ENCODE results near the gene SMG6. TPM values are rescaled to one million over a fixed set of nuclear protein-coding genes. Genes with fewer than 3 reads are reported as not detected.

The SMG6 gene
- total and polyA plus RNA-seq, 7 experiments from 2014 or later: 8.6 to 65.3 (median 52.7) TPM

- Histone ChIP-seq H3K9me3 (ENCODE audit: control insufficient read depth in 2 of 3, low read length in 3 of 3) (no peaks in the 10 kb centered on the region), H3K27ac (ENCODE audit: low read depth, low read length) (no peak overlapping the region), H3K4me1 (ENCODE audit: control insufficient read depth in 2 of 2, insufficient read depth in 2 of 2, low read length in 2 of 2) (peaks cover 0 to 5% of the 10 kb centered on the region in 2 donors), H3K27me3 (ENCODE audit: control insufficient read depth in 2 of 2, insufficient read depth in 2 of 2, low read length in 2 of 2) (no peaks in the 10 kb centered on the region), H3K4me3 (ENCODE audit: low read length) (no peak overlapping the region), H3K36me3 (ENCODE audit: control insufficient read depth in 2 of 3, insufficient read depth in 3 of 3, low read length in 3 of 3) (no peaks in the 10 kb centered on the region)
- peaks cover 0 to 22% (median 14%) of the 10 kb centered on the region in 5 donors for H3K36me3 Mint-ChIP-seq
- intact Hi-C loops (cut with micrococcal nuclease): no loop called here
- peak overlapping the region in 1 of 9 donors; percentile 33 for H3K27ac Mint-ChIP-seq
- DNase-seq (no peak), ATAC-seq (no peak)
- ChIA-PET POLR2A (interaction anchor here (0.6 kb wide), 1 partner anchor 165 kb away, joined by 3 read pairs; no protein-coding TSS in a partner anchor), CTCF (no interaction called here)
- no peak overlapping the region for H3K4me3 Mint-ChIP-seq
- peaks cover 11 to 39% (median 26%) of the 10 kb centered on the region in 7 donors for H3K4me1 Mint-ChIP-seq
- H3K27me3 Mint-ChIP-seq: no peaks in the 10 kb centered on the region
- no peaks in the 10 kb centered on the region for H3K9me3 Mint-ChIP-seq
Observed at GRCh38 chr17:2106308-2106955, 197.2 kb downstream of the SMG6 start.

- no peaks in the 10 kb centered on the region for H3K9me3 ChIP-seq (ENCODE audit: control insufficient read depth in 2 of 3, low read length in 3 of 3)
- Mint-ChIP-seq H3K27ac (no peak overlapping the region), H3K4me3 (no peak overlapping the region), H3K36me3 (peaks cover 0 to 24% (median 14%) of the 10 kb centered on the region in 5 donors), H3K9me3 (no peaks in the 10 kb centered on the region), H3K4me1 (peaks cover 14 to 47% (median 33%) of the 10 kb centered on the region in 7 donors), H3K27me3 (no peaks in the 10 kb centered on the region)
- intact Hi-C loops (cut with micrococcal nuclease): no loop called here
- peaks cover 0 to 11% of the 10 kb centered on the region in 2 donors for H3K4me1 ChIP-seq (ENCODE audit: control insufficient read depth in 2 of 2, insufficient read depth in 2 of 2, low read length in 2 of 2)
- H3K27ac ChIP-seq (ENCODE audit: low read depth, low read length): no peak overlapping the region
- ChIA-PET POLR2A (interaction anchor here (0.6 kb wide), 1 partner anchor 166 kb away, joined by 3 read pairs; no protein-coding TSS in a partner anchor), CTCF (no interaction called here)
- DNase-seq: no peak
- no peaks in the 10 kb centered on the region for H3K27me3 ChIP-seq (ENCODE audit: control insufficient read depth in 2 of 2, insufficient read depth in 2 of 2, low read length in 2 of 2)
- no peak for ATAC-seq
- H3K36me3 ChIP-seq (ENCODE audit: control insufficient read depth in 2 of 3, insufficient read depth in 3 of 3, low read length in 3 of 3): no peaks in the 10 kb centered on the region
- H3K4me3 ChIP-seq (ENCODE audit: low read length): no peak overlapping the region
Observed at GRCh38 chr17:2105663-2106062, 197.9 kb downstream of the SMG6 start.

GRCh38 chr17:2102931-2103809, 200.4 kb downstream of the SMG6 start:
- Mint-ChIP-seq H3K27ac (peak overlapping the region in 7 of 9 donors; percentile 46 to 78 (median 62)), H3K4me1 (peaks cover 12 to 53% (median 35%) of the 10 kb centered on the region in 7 donors), H3K36me3 (peaks cover 0 to 24% (median 14%) of the 10 kb centered on the region in 5 donors), H3K27me3 (no peaks in the 10 kb centered on the region), H3K4me3 (peak overlapping the region in 7 of 10 donors; percentile 4 to 58 (median 30)), H3K9me3 (no peaks in the 10 kb centered on the region)
- POLR2A ChIA-PET: interaction anchor here (0.5 to 1.5 kb wide), 3 partner anchors 14 to 1791 kb away, joined by 3 to 4 read pairs (median 3); no protein-coding TSS in a partner anchor
- ATAC-seq: no peak
- CTCF ChIA-PET: no interaction called here
- Histone ChIP-seq H3K4me1 (ENCODE audit: control insufficient read depth in 2 of 2, insufficient read depth in 2 of 2, low read length in 2 of 2) (peaks cover 0 to 11% of the 10 kb centered on the region in 2 donors), H3K27ac (ENCODE audit: low read depth, low read length) (no peak overlapping the region), H3K36me3 (ENCODE audit: control insufficient read depth in 2 of 3, insufficient read depth in 3 of 3, low read length in 3 of 3) (no peaks in the 10 kb centered on the region), H3K27me3 (ENCODE audit: control insufficient read depth in 2 of 2, insufficient read depth in 2 of 2, low read length in 2 of 2) (no peaks in the 10 kb centered on the region), H3K4me3 (ENCODE audit: low read length) (no peak overlapping the region), H3K9me3 (ENCODE audit: control insufficient read depth in 2 of 3, low read length in 3 of 3) (no peaks in the 10 kb centered on the region)
- intact Hi-C loops (cut with micrococcal nuclease): no loop called here
- DNase-seq: no peak

- peak overlapping the region; percentile 63 for H3K27ac ChIP-seq (ENCODE audit: low read depth, low read length)
- no peaks in the 10 kb centered on the region for H3K36me3 ChIP-seq (ENCODE audit: control insufficient read depth in 2 of 3, insufficient read depth in 3 of 3, low read length in 3 of 3)
- no peaks in the 10 kb centered on the region for H3K27me3 ChIP-seq (ENCODE audit: control insufficient read depth in 2 of 2, insufficient read depth in 2 of 2, low read length in 2 of 2)
- ChIA-PET CTCF (interaction anchor here (0.9 kb wide), 1 partner anchor 143 kb away, joined by 3 read pairs; no protein-coding TSS in a partner anchor), POLR2A (interaction anchor here (1.5 kb wide), 1 partner anchor 12 kb away, joined by 4 read pairs; no protein-coding TSS in a partner anchor)
- no peaks in the 10 kb centered on the region for H3K9me3 ChIP-seq (ENCODE audit: control insufficient read depth in 2 of 3, low read length in 3 of 3)
- Mint-ChIP-seq H3K36me3 (peaks cover 0 to 27% (median 14%) of the 10 kb centered on the region in 5 donors), H3K27me3 (no peaks in the 10 kb centered on the region), H3K4me3 (peak overlapping the region; percentile 16 to 66 (median 57)), H3K9me3 (no peaks in the 10 kb centered on the region), H3K27ac (peak overlapping the region; percentile 24 to 91 (median 80)), H3K4me1 (peaks cover 9 to 59% (median 34%) of the 10 kb centered on the region in 7 donors)
- H3K4me3 ChIP-seq (ENCODE audit: low read length): no peak overlapping the region
- ATAC-seq (peak; percentile 86), DNase-seq (peak in 7 of 9 donors; percentile 45 to 82 (median 70))
- intact Hi-C loops (cut with micrococcal nuclease): loop anchor here in 1 of 2 donors (1.0 kb wide), 1 partner anchor 12 kb away; no protein-coding TSS in a partner anchor
- peaks cover 0 to 11% of the 10 kb centered on the region in 2 donors for H3K4me1 ChIP-seq (ENCODE audit: control insufficient read depth in 2 of 2, insufficient read depth in 2 of 2, low read length in 2 of 2)
Observed at GRCh38 chr17:2101448-2102257, 201.9 kb downstream of the SMG6 start.

- intact Hi-C loops (cut with micrococcal nuclease): no loop called here
- ATAC-seq (no peak), DNase-seq (no peak)
- ChIA-PET CTCF (no interaction called here), POLR2A (interaction anchor here (0.7 kb wide), 1 partner anchor 9 kb away, joined by 3 read pairs; no protein-coding TSS in a partner anchor)
- Mint-ChIP-seq H3K4me3 (no peak overlapping the region), H3K27ac (peak overlapping the region in 1 of 9 donors; percentile 25), H3K4me1 (peaks cover 6 to 52% (median 24%) of the 10 kb centered on the region in 7 donors), H3K27me3 (no peaks in the 10 kb centered on the region), H3K9me3 (no peaks in the 10 kb centered on the region), H3K36me3 (peaks cover 4 to 22% (median 9%) of the 10 kb centered on the region in 5 donors)
- Histone ChIP-seq H3K4me3 (ENCODE audit: low read length) (no peak overlapping the region), H3K27me3 (ENCODE audit: control insufficient read depth in 2 of 2, insufficient read depth in 2 of 2, low read length in 2 of 2) (no peaks in the 10 kb centered on the region), H3K36me3 (ENCODE audit: control insufficient read depth in 2 of 3, insufficient read depth in 3 of 3, low read length in 3 of 3) (peaks cover 0 to 6% (median 0%) of the 10 kb centered on the region in 3 experiments), H3K27ac (ENCODE audit: low read depth, low read length) (no peak overlapping the region), H3K4me1 (ENCODE audit: control insufficient read depth in 2 of 2, insufficient read depth in 2 of 2, low read length in 2 of 2) (peaks cover 1 to 5% of the 10 kb centered on the region in 2 donors), H3K9me3 (ENCODE audit: control insufficient read depth in 2 of 3, low read length in 3 of 3) (no peaks in the 10 kb centered on the region)
Observed at GRCh38 chr17:2095536-2095910, 208.1 kb downstream of the SMG6 start.
